ENCODE measurements around the gene FAM174A. TPM values are rescaled to one million over a fixed set of nuclear protein-coding genes. Genes with fewer than 3 reads are reported as not detected.

Gene FAM174A
- polyA plus RNA-seq (2011; rRNA removed) (7.6 and 14.6 TPM in 2 replicates), polyA plus RNA-seq (2017; fragmentation: RNase III; extraction: RNeasy Plus Mini Kit Qiagen cat#74134 plus additional on column Dnase treatment) (9.6 to 13.8 TPM (median 13.3 TPM) in 3 replicates), polyA minus RNA-seq (2011; rRNA and poly(A)+ RNA removed) (2.4 and 2.6 TPM in 2 replicates)
- polyA plus RNA-seq (2012; cell fraction: cytosol; rRNA removed) = 12.2 and 15.6 TPM in 2 replicates
- 14.0 and 17.6 TPM in 2 replicates for polyA plus RNA-seq (2012; cell fraction: nucleus; rRNA removed)

- CTCF ChIA-PET = interaction anchor here (1.0 to 1.2 kb wide), 3 partner anchors 29 to 365 kb away, joined by 3 to 4 read pairs (median 3); no protein-coding TSS in a partner anchor
- WGBS (ENCODE audit: missing lambda C conversion rate) = under 1% methylated on average over 27 of the region's 62 CpGs
- Histone ChIP-seq H3K4me2 (peak within 1 kb of the TSS; percentile 78), H3K27ac (peak within 1 kb of the TSS; percentile 78), H3K4me3 (peak within 1 kb of the TSS; percentile 74), H3K4me1 (peaks cover 10% of the 10 kb centered on the region; the same call in 1 of the 3 replicates), H3K9me3 (peaks cover 9% of the 10 kb centered on the region)
- peak; percentile 85 for FAIRE-seq
- POLR2A ChIA-PET = interaction anchor here (1.4 to 1.5 kb wide), 2 partner anchors 29 to 60 kb away, joined by 5 read pairs; no protein-coding TSS in a partner anchor
- TF ChIP-seq PHF8 (IDR thresholded peaks at IDR 0.05; ENCODE audit: borderline replicate concordance, low read depth) = peak; percentile 55; the same call in 1 of the 2 replicates
- no peak for TF ChIP-seq RNF2 (IDR thresholded peaks at IDR 0.05; ENCODE audit: borderline replicate concordance, low read depth)
- TF ChIP-seq REST (IDR thresholded peaks at IDR 0.05) = 0 out of 2 replicates have a peak, but pooled peaks have one; percentile 19
- no peak for TF ChIP-seq FOXS1 (CRISPR knock-in tag; IDR thresholded peaks at IDR 0.05)
- peak; percentile 58; the same call in 1 of the 3 replicates for TF ChIP-seq BCL3 (IDR thresholded peaks at IDR 0.05)
- TF ChIP-seq RAD21 (conservative IDR thresholded peaks at IDR 0.05 in 1 of 2, IDR thresholded peaks at IDR 0.05 in 1 of 2) = no peak
- no peak for TF ChIP-seq ZC3H11A (IDR thresholded peaks at IDR 0.05)
- no peak for TF ChIP-seq USF2 (IDR thresholded peaks at IDR 0.05)
- peak; percentile 72 for TF ChIP-seq POLR2A (IDR thresholded peaks at IDR 0.05; ENCODE audit: low read length)
- TF ChIP-seq CEBPB (IDR thresholded peaks at IDR 0.05) = no peak
- peak; percentile 38; the same call in 1 of the 2 replicates for TF ChIP-seq MAX (IDR thresholded peaks at IDR 0.05)
- TF ChIP-seq NPAS2 (CRISPR knock-in tag; IDR thresholded peaks at IDR 0.05; ENCODE audit: borderline replicate concordance) = no peak
- no peak for TF ChIP-seq HEYL (CRISPR knock-in tag; IDR thresholded peaks at IDR 0.05)
- TF ChIP-seq ATOH8 (CRISPR knock-in tag; IDR thresholded peaks at IDR 0.05; ENCODE audit: low read depth) = no peak
- TF ChIP-seq JUN (IDR thresholded peaks at IDR 0.05) = peak in 1 of 2 experiments; percentile 41; a peak in 1 of 5 replicates
- ATAC-seq = peak; percentile 97 to 99
- DNase-seq (ENCODE audit: low read depth in 1 of 2, low spot score in 1 of 2) = peak; percentile 48 to 96
Observed at GRCh38 chr5:100535060-100536005, at the start of gene FAM174A. TSS of gene FAM174A (plus strand) at chr5:100535374. CDS start at chr5:100535531, 157 bp downstream.

GRCh38 chr5:100493996-100494395 lies 41.2 kb upstream of the FAM174A start:
- ChIA-PET POLR2A (no interaction called here), CTCF (no interaction called here)
- no peak overlapping the region for H3K27ac ChIP-seq
- no peak overlapping the region for H3K4me2 ChIP-seq
- no peak overlapping the region for H3K4me3 ChIP-seq
- H3K9me3 ChIP-seq = no peaks in the 10 kb centered on the region
- DNase-seq (ENCODE audit: low read depth in 1 of 2, low spot score in 1 of 2) (no peak), FAIRE-seq (no peak), ATAC-seq (no peak)
- 83% methylated on average over 1 of the region's 1 CpG for WGBS (ENCODE audit: missing lambda C conversion rate)
- H3K4me1 ChIP-seq = no peaks in the 10 kb centered on the region
- TF ChIP-seq PBX3 (IDR thresholded peaks at IDR 0.05) (no peak), MYC (IDR thresholded peaks at IDR 0.05; ENCODE audit: borderline replicate concordance, low read length) (no peak), HDAC2 (IDR thresholded peaks at IDR 0.05) (no peak), ATOH8 (CRISPR knock-in tag; IDR thresholded peaks at IDR 0.05; ENCODE audit: low read depth) (no peak), POLR2AphosphoS2 (conservative IDR thresholded peaks at IDR 0.05; ENCODE audit: low read length) (no peak), HES2 (IDR thresholded peaks at IDR 0.05) (no peak), HMGXB4 (CRISPR knock-in tag; IDR thresholded peaks at IDR 0.05; ENCODE audit: borderline replicate concordance) (no peak), MAFK (IDR thresholded peaks at IDR 0.05; ENCODE audit: partially characterized antibody) (no peak)
